Memory B cell (primary cell): ENCODE data around the gene NUP54.

Source experiments
- ATAC-seq: fragments of 150-1000 bp; cut with Tn5 transposase; 2 replicates; pipeline ENCODE4 v1.10.0; 2021; ENCODE audit warnings: low read depth, mild to moderate bottlenecking, moderate library complexity
- DNase-seq, 2 donors: peaks; one replicate each; pipeline ENCODE4 v3.0.0; 2022; ENCODE audit warnings: low spot score in 2 of 2
- H3K27ac Mint-ChIP-seq: one replicate; pipeline ENCODE4 v1.8.0; 2022; ENCODE audit warnings: mild to moderate bottlenecking, moderate library complexity, mixed read lengths
- H3K27me3 Mint-ChIP-seq: one replicate; pipeline ENCODE4 v1.8.0; 2022; ENCODE audit warnings: mixed read lengths
- H3K36me3 Mint-ChIP-seq: one replicate; pipeline ENCODE4 v1.8.0; 2022; ENCODE audit warnings: mild to moderate bottlenecking, mixed read lengths
- H3K4me1 Mint-ChIP-seq: one replicate; pipeline ENCODE4 v1.8.0; 2022; ENCODE audit warnings: mixed read lengths
- H3K4me3 Mint-ChIP-seq: one replicate; pipeline ENCODE4 v1.8.0; 2022; ENCODE audit warnings: mild to moderate bottlenecking, moderate library complexity, mixed read lengths
- H3K9me3 Mint-ChIP-seq: one replicate; pipeline ENCODE4 v1.8.0; 2022; ENCODE audit warnings: mixed read lengths

Gene NUP54

GRCh38 chr4:76072760-76073159 lies 75.4 kb downstream of the NUP54 start:
- Mint-ChIP-seq H3K27me3 (no peaks in the 10 kb centered on the region), H3K4me3 (no peak overlapping the region), H3K4me1 (no peaks in the 10 kb centered on the region), H3K36me3 (no peaks in the 10 kb centered on the region), H3K27ac (no peak overlapping the region), H3K9me3 (no peaks in the 10 kb centered on the region)
- DNase-seq (no peak), ATAC-seq (no peak)

- H3K4me1 Mint-ChIP-seq: no peaks in the 10 kb centered on the region
- no peak overlapping the region for H3K4me3 Mint-ChIP-seq
- ATAC-seq: peak; percentile 93
These were observed 80.4 kb downstream of the NUP54 start for GRCh38 chr4:76067652-76068286.

GRCh38 chr4:76066546-76066945 lies 81.7 kb downstream of the NUP54 start:
- DNase-seq (no peak), ATAC-seq (no peak)
- no peaks in the 10 kb centered on the region for H3K36me3 Mint-ChIP-seq
- H3K27me3 Mint-ChIP-seq: no peaks in the 10 kb centered on the region
- peaks cover 5% of the 10 kb centered on the region for H3K4me1 Mint-ChIP-seq
- H3K4me3 Mint-ChIP-seq: no peak overlapping the region
- no peak overlapping the region for H3K27ac Mint-ChIP-seq
- no peaks in the 10 kb centered on the region for H3K9me3 Mint-ChIP-seq

More at GRCh38 chr4:76067652-76068286, 80.4 kb downstream of the NUP54 start:
- no peaks in the 10 kb centered on the region for H3K27me3 Mint-ChIP-seq
- peak; percentile 67 to 70 for DNase-seq
- H3K27ac Mint-ChIP-seq: no peak overlapping the region
- H3K9me3 Mint-ChIP-seq: no peaks in the 10 kb centered on the region
- H3K36me3 Mint-ChIP-seq: no peaks in the 10 kb centered on the region
